ENCODE results near the gene EPOP. TPM values are rescaled to one million over a fixed set of nuclear protein-coding genes. Genes with fewer than 3 reads are reported as not detected.

Gene EPOP
- total and polyA plus RNA-seq, 2 donors (not counting 3 experiments of a cell fraction or from before 2014, with no cell fraction given), result 0.43 to 2.9 TPM

- intact Hi-C loops (cut with micrococcal nuclease), result no loop called here
- no peaks in the 10 kb centered on the region for H3K9me3 ChIP-seq (replicated peaks; ENCODE audit: control insufficient read depth, insufficient read depth, low read length)
- no peaks in the 10 kb centered on the region for H3K4me1 ChIP-seq (ENCODE audit: control insufficient read depth, extremely low read depth, insufficient read depth, low read length)
- H3K4me2 ChIP-seq (ENCODE audit: insufficient read depth, low read length), result no peak overlapping the region
- ChIA-PET POLR2A (no interaction called here), CTCF (no interaction called here)
- BruUV-seq (replicated peaks), result no TSS peak
- peaks cover 0 to 43% of the 10 kb centered on the region in 2 experiments for H3K36me3 ChIP-seq (ENCODE audit: control insufficient read depth in 2 of 2, extremely low read depth in 1 of 2, insufficient read depth in 2 of 2, low read length in 2 of 2)
- H2AFZ ChIP-seq (ENCODE audit: low read depth, low read length), result no peak overlapping the region
- no peak overlapping the region for H3K27ac ChIP-seq (ENCODE audit: insufficient read depth, low read depth, low read length)
- no peaks in the 10 kb centered on the region for H3K79me2 ChIP-seq (ENCODE audit: control insufficient read depth, insufficient read depth, low read length)
- no peak for FAIRE-seq
- no peak overlapping the region for H3K9ac ChIP-seq (replicated peaks; ENCODE audit: extremely low read depth, insufficient read depth, low read length)
- dilution Hi-C loops (cut with MboI; ENCODE audit: extremely low pct_ligation_motif_present, low sequenced_read_pairs), result no loop called here
- TF ChIP-seq, protein P1, sequence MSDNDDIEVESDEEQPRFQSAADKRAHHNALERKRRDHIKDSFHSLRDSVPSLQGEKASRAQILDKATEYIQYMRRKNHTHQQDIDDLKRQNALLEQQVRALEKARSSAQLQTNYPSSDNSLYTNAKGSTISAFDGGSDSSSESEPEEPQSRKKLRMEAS (IDR thresholded peaks at IDR 0.05; ENCODE audit: insufficient read depth, insufficient read length), result no peak
- TF ChIP-seq JUN (IDR thresholded peaks at IDR 0.05; ENCODE audit: borderline replicate concordance, insufficient read depth, insufficient read length, low read depth) (no peak), MYC (IDR thresholded peaks at IDR 0.05; ENCODE audit: low read depth, low read length) (no peak), POLR2A (IDR thresholded peaks at IDR 0.05; ENCODE audit: low read depth, low read length) (no peak), GATA2 (IDR thresholded peaks at IDR 0.05; ENCODE audit: insufficient read depth, insufficient read length, low read depth, low read length) (no peak), CTCF (IDR thresholded peaks at IDR 0.05; ENCODE audit: extremely low read depth in 1 of 2, insufficient read depth in 1 of 2, low read depth in 1 of 2, low read length in 2 of 2) (no peak), EZH2 (IDR thresholded peaks at IDR 0.05; ENCODE audit: borderline replicate concordance, low read depth, low read length, severe bottlenecking) (no peak), FOS (IDR thresholded peaks at IDR 0.05; ENCODE audit: borderline replicate concordance, insufficient read depth, low read length) (no peak), POLR2AphosphoS5 (IDR thresholded peaks at IDR 0.05; ENCODE audit: insufficient read depth, low read depth, low read length) (no peak)
- H3K9me1 ChIP-seq (replicated peaks; ENCODE audit: control insufficient read depth, extremely low read depth, insufficient read depth, low read length), result no peaks in the 10 kb centered on the region
- no peak overlapping the region for H3K4me3 ChIP-seq (replicated peaks in 1 of 3; ENCODE audit: insufficient read depth in 1 of 3, low read depth in 1 of 3, low read length in 3 of 3)
- DNase-seq (ENCODE audit: low read depth, low spot score), result no peak
- no peaks in the 10 kb centered on the region for H3K27me3 ChIP-seq (ENCODE audit: control insufficient read depth in 2 of 2, insufficient read depth in 2 of 2, low read length in 2 of 2)
- H4K20me1 ChIP-seq (replicated peaks; ENCODE audit: control insufficient read depth, extremely low read depth, insufficient read depth, low read length), result no peaks in the 10 kb centered on the region
Measured at GRCh38 chr17:38712593-38712992, 37.8 kb upstream of the EPOP start.

All from endothelial cell of umbilical vein (primary cell).